Suppressor macrophage treated with lipopolysaccharide for 4 hours (primary cell): Measurements from ENCODE around the gene OR13J1.
A peak's percentile ranks its signal among the peaks of the same experiment; 100 is the strongest.
"Not testable (repeated sequence)": the region's sequence is repeated elsewhere in the genome, so short reads cannot be mapped to it uniquely, and the experiment has no call there.

Experiments used
- DNase-seq: peaks from one replicate; pipeline ENCODE4 v3.0.0-alpha.2; 2020

The OR13J1 gene

GRCh38 chr9:35904338-35904737, 34.1 kb upstream of the OR13J1 start:
- no peak for DNase-seq

- DNase-seq = peak; percentile 67
These were observed 32.8 kb upstream of the OR13J1 start for GRCh38 chr9:35903049-35903448.

GRCh38 chr9:35899021-35899420, 28.8 kb upstream of the OR13J1 start:
- no peak for DNase-seq

DNA sequence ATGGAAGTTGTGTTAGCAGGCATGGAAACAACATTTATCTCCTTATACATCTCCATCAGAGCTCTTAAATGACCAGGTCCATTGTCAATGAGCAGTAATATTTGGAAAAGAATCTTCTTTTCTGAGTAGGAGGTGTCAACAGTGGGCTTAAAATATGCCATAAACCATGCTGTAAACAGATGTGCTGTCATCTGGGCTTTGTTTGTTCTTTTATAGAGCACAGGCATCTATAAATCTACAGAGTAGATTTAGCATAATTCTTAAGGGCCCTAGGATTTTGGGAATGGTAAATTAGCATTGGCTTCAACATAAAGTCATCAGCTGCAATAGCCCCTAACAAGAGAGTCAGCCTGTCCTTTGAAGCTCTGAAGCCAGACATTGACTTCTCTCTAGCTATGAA, 28.1 kb upstream of the OR13J1 start:
- no peak for DNase-seq

- not testable (repeated sequence) for DNase-seq
These were observed 27.3 kb upstream of the OR13J1 start for GRCh38 chr9:35897376-35898099.

- no peak for DNase-seq
These were observed 26.4 kb upstream of the OR13J1 start for GRCh38 chr9:35896570-35896969.

DNA sequence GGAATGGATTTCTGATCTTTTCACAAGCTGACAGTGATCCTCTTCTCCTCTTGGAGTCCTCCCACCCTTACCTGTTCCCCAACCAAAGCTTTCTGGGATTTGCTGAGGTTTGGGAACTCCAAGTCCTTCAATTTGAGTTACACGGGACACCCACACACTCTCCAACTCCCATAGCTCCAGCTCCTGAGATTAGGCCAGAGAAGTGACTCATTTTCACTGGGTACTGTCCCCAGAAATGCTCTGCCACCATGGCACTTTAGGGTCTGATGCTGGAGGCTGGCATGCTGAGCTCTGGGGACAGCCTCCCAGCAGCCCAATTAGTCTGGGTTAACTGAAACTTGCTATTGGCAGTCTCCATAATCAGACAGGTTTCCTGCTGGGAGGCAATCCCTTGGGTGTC, 21.9 kb upstream of the OR13J1 start:
- peak; percentile 39 for DNase-seq

DNA sequence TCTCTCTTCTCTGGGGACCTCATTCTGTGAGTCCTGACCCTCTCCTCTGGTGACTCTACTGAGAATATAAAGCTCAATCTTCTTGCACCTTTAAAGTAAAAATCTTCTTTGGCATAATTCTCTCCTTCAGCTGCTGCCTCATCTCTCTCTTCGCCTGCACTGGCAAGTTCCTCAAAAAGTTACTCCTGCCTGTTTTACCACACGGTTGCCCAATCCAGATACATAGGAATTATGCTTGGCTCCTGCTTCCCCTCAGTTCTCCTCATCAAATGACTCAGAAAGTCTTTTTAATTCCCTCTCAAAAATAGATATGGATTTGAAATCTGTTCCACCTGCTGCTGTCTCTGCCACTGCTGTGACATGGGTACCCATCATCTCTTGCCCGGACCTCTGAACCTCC, 21.4 kb upstream of the OR13J1 start:
- peak; percentile 67 for DNase-seq

DNA sequence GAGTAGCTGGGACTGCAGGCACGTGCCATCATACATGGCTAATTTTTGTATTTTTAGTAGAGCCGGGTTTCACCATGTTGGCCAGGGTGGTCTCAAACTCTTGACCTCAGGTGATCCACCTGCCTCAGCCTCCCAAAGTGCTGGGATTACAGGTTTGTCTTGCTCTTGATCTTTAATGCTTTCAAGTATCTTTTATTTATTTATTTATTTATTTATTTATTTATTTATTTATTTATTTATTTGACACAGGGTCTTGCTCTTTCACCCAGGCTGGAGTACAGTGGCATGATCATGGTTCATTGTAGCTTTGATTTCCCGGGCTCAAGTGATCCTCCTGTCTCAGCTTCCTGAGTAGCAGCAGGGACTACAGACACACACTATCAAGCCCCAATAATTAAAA, 14.7 kb upstream of the OR13J1 start:
- not testable (repeated sequence) for DNase-seq

DNA sequence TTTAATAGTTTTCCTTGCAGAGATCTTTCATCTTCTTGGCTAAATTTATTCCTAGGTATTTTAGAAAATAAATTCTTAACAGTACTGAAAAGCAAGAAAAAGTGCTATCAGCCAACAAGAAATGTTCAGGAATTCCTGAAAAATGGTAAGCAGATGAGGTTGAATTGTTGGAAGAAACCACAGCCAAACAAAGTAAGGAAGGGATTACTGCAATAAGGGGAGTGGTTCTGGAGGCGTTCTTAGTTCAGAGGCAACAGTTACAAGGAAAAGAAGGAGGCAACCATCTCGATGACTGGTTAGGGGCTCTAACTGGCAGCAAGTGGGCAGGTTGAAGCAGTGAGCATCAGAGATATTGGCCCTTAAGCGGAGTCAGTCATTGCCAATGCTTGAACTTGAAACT, 12.8 kb upstream of the OR13J1 start:
- no peak for DNase-seq

DNA sequence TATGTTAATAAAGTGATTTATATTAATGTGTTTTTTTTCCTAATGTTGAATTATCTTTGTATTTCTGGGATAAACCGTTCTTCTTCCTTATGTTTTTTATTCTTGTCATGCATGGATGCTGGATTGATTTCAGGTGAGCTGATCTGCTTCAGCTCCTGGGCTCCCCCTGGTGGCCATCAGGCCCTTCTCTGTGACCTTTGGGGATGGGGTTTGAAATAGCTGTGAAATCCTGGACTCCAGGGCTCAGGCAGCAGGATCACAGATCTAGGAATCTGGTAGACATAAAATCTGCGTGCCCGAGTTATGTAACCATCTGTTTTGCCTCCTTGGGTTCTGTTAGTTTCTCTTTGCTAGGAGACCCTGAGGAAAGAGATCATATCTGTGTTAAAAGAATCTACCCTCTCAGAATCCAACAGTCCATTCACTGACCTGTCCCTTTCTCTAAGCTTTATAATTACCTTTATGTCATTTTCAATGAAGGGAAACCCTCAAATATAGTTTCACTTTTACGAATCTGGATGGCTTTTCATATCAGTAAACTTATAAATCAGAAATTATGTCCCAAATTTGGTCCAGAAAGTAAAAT, 12.2 kb upstream of the OR13J1 start:
- DNase-seq = peak; percentile 79

- no peak for DNase-seq
These were observed 2.3 kb upstream of the OR13J1 start for GRCh38 chr9:35872505-35872904.

GRCh38 chr9:35871545-35871944, 1.3 kb upstream of the OR13J1 start:
- DNase-seq = no peak

- DNase-seq = no peak
These were observed 482 bp downstream of the OR13J1 start for GRCh38 chr9:35869621-35870216.

DNA sequence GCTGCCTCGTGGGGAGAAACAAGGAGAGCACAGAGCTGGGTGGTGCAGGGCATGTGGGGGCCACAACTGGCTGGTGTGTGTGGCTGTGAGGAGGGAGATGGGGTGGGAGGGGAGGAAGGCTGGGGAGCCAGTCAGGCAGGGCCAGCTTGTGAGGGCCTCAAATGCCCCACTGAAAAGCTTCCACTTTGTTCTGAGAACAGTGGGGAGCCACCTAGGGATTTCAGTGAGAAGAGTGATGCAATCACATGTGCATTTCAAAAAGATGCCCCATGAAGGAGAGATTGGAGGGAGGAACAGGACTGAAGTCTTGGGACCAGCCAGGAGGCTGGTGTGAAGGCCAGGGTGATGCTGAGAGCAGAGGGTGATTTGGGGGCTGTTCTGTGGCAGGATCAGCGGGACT, 1.3 kb downstream of the OR13J1 start:
- DNase-seq = no peak

GRCh38 chr9:35867538-35867937, 2.7 kb downstream of the OR13J1 start:
- no peak for DNase-seq

GRCh38 chr9:35864695-35865255, 5.4 kb downstream of the OR13J1 start:
- no peak for DNase-seq

GRCh38 chr9:35863583-35863982, 6.6 kb downstream of the OR13J1 start:
- DNase-seq = no peak

DNA sequence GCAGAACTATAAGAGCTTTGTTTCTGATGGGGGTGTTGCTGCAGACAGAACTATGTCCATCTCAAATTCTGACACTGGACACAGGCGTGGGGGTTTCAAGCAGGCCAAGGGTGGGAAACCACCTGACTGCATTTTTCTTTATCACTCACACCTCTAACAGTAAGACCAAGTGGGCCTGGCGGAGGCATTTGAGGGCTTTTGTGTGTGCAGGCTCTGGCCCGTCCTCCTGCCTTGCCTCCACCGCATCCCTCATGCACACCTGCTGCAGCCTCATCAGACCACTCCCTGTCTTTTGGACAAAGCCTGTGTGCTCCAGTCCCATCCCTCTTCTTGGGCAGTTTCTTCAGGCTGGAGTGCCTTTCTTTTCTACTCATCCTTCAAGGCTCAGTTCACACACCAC, 7.9 kb downstream of the OR13J1 start:
- DNase-seq = no peak

GRCh38 chr9:35861161-35861897, 8.9 kb downstream of the OR13J1 start:
- DNase-seq = no peak

- no peak for DNase-seq
These were observed 10.2 kb downstream of the OR13J1 start for GRCh38 chr9:35859990-35860339.

DNA sequence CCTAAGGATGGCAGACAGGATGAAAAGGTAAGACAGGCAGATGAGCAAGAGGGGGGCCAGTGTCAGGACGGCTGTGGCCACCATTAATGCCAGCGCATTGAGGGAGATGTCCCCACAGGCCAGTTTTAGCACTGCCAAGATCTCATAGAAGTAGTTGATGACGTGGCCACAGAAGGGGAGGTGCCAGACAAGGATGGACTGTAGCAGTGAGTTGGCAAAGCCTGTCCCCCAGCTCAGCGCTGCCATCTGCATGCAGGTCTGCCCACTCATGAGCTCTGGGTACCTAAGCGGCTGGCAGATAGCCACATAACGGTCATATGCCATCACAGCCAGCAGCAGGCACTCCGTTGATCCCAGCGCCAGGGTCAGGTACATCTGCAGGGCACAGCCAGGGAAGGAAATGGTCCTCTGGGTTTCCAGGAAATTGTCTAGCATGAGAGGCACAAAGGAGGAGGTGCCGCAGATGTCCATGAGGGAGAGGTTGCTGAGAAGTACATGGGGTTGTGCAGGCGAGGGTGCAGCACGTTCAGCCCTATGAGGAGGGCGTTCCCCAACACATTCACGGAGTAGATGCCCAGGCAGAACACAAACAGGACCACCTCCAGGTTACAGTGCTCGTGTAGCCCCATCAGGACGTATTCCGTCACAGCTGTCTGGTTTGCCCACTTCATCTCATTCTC, 10.8 kb downstream of the OR13J1 start:
- DNase-seq = no peak

DNA sequence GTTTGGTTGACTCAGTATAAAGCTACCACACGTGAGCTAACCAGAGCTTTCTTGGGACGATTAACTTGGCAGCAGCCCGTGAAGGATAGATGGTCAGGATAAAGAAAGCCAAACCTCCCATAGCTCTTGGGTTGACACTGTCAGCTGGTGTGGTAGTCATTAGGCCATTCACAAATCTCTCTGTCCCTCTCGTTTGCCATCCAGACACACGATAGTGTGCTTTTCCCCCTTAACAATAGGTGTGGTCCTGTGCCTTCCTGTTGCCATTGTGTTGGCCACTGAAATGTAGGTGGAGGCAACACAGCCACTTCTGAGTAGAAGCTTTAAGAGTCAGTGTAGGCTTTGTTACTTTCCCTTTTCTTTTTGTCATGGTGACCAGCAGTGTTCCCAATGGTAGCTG, 11.7 kb downstream of the OR13J1 start:
- DNase-seq = no peak
